ENCODE data around the gene NDUFAB1. TPM values are rescaled to one million over a fixed set of nuclear protein-coding genes. Genes with fewer than 3 reads are reported as not detected.

The NDUFAB1 gene
- total and polyA plus RNA-seq, 2 of the 13 experiments (the other 11 are each of a cell fraction or from before 2014, with no cell fraction given): 221 to 601 TPM

DNA sequence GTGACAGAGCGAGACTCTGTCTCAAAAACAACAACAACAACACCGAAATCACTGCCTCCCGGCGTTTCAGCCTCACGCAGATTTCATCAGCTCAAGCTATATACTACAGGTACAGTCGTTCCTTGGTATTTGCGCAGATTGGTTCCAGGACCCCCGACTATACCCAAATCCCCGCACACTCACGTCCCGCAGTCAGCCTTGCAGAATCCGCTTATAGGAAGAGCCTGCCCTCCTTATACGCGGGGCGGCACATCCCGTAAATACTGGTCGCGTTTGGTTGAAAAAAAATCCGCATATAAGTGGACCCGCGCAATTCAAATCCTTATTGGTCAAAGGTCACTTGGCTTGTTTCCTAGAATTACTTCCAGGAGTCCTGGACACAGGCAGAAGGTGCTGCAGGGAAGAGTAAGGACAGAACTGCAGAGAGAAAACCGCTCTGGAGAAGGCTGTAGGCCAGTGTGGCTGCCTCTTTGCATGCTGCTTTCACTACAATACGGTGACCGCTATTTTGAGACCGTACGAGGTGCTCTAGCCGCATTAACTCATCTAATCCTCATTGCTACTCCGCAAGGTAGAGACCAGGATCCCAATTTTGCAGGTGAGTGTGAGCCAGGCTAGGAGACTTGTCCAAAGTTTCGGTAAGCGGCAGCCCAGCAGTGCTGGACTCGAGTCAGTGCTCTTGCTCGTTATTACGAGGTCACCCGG lies 718 bp downstream of the NDUFAB1 start (continued):
- TF ChIP-seq, protein P1, sequence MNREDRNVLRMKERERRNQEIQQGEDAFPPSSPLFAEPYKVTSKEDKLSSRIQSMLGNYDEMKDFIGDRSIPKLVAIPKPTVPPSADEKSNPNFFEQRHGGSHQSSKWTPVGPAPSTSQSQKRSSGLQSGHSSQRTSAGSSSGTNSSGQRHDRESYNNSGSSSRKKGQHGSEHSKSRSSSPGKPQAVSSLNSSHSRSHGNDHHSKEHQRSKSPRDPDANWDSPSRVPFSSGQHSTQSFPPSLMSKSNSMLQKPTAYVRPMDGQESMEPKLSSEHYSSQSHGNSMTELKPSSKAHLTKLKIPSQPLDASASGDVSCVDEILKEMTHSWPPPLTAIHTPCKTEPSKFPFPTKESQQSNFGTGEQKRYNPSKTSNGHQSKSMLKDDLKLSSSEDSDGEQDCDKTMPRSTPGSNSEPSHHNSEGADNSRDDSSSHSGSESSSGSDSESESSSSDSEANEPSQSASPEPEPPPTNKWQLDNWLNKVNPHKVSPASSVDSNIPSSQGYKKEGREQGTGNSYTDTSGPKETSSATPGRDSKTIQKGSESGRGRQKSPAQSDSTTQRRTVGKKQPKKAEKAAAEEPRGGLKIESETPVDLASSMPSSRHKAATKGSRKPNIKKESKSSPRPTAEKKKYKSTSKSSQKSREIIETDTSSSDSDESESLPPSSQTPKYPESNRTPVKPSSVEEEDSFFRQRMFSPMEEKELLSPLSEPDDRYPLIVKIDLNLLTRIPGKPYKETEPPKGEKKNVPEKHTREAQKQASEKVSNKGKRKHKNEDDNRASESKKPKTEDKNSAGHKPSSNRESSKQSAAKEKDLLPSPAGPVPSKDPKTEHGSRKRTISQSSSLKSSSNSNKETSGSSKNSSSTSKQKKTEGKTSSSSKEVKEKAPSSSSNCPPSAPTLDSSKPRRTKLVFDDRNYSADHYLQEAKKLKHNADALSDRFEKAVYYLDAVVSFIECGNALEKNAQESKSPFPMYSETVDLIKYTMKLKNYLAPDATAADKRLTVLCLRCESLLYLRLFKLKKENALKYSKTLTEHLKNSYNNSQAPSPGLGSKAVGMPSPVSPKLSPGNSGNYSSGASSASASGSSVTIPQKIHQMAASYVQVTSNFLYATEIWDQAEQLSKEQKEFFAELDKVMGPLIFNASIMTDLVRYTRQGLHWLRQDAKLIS (CRISPR knock-in tag; IDR thresholded peaks at IDR 0.05): no peak; the same call in 1 of the 2 replicates
- TF ChIP-seq ZNF256 (CRISPR knock-in tag; conservative IDR thresholded peaks at IDR 0.05) (0 out of 2 replicates have a peak, but pooled peaks have one; percentile 69), NFKBIZ (CRISPR knock-in tag; IDR thresholded peaks at IDR 0.05) (no peak), ZNF724P (CRISPR knock-in tag; IDR thresholded peaks at IDR 0.05; ENCODE audit: borderline replicate concordance) (no peak), ZNF33B (CRISPR knock-in tag; IDR thresholded peaks at IDR 0.05) (no peak), THYN1 (CRISPR knock-in tag; IDR thresholded peaks at IDR 0.05; ENCODE audit: borderline replicate concordance, low read depth) (no peak), ATF7-NPFF (CRISPR knock-in tag; IDR thresholded peaks at IDR 0.05; ENCODE audit: low read depth) (no peak), PAX8 (CRISPR knock-in tag; IDR thresholded peaks at IDR 0.05; ENCODE audit: borderline replicate concordance) (no peak), MEF2D (CRISPR knock-in tag; IDR thresholded peaks at IDR 0.05) (no peak), ZNF230 (CRISPR knock-in tag; IDR thresholded peaks at IDR 0.05) (no peak), MXI1 (IDR thresholded peaks at IDR 0.05; ENCODE audit: borderline replicate concordance, low read depth, low read length) (no peak), MEIS2 (CRISPR knock-in tag; IDR thresholded peaks at IDR 0.05) (peak; percentile 20; the same call in 1 of the 2 replicates), ZNF205 (CRISPR knock-in tag; IDR thresholded peaks at IDR 0.05) (no peak), RBM22 (optimal IDR thresholded peaks at IDR 0.05; ENCODE audit: low read length) (peak; percentile 70), ZNF891 (CRISPR knock-in tag; IDR thresholded peaks at IDR 0.05) (no peak), ZKSCAN5 (CRISPR knock-in tag; IDR thresholded peaks at IDR 0.05) (peak; percentile 17; the same call in 1 of the 2 replicates)
- TF ChIP-seq, protein P2, sequence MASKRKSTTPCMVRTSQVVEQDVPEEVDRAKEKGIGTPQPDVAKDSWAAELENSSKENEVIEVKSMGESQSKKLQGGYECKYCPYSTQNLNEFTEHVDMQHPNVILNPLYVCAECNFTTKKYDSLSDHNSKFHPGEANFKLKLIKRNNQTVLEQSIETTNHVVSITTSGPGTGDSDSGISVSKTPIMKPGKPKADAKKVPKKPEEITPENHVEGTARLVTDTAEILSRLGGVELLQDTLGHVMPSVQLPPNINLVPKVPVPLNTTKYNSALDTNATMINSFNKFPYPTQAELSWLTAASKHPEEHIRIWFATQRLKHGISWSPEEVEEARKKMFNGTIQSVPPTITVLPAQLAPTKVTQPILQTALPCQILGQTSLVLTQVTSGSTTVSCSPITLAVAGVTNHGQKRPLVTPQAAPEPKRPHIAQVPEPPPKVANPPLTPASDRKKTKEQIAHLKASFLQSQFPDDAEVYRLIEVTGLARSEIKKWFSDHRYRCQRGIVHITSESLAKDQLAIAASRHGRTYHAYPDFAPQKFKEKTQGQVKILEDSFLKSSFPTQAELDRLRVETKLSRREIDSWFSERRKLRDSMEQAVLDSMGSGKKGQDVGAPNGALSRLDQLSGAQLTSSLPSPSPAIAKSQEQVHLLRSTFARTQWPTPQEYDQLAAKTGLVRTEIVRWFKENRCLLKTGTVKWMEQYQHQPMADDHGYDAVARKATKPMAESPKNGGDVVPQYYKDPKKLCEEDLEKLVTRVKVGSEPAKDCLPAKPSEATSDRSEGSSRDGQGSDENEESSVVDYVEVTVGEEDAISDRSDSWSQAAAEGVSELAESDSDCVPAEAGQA (IDR thresholded peaks at IDR 0.05; ENCODE audit: low read depth): no peak
- TF ChIP-seq, protein P2 (CRISPR knock-in tag; IDR thresholded peaks at IDR 0.05; ENCODE audit: borderline replicate concordance): no peak
- TF ChIP-seq, protein P3, sequence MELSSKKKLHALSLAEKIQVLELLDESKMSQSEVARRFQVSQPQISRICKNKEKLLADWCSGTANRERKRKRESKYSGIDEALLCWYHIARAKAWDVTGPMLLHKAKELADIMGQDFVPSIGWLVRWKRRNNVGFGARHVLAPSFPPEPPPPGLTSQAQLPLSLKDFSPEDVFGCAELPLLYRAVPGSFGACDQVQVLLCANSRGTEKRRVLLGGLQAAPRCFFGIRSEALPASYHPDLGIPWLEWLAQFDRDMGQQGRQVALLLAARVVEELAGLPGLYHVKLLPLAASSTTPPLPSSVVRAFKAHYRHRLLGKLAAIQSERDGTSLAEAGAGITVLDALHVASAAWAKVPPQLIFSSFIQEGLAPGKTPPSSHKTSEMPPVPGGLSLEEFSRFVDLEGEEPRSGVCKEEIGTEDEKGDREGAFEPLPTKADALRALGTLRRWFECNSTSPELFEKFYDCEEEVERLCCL (CRISPR knock-in tag; IDR thresholded peaks at IDR 0.05; ENCODE audit: borderline replicate concordance): 0 out of 2 replicates have a peak, but pooled peaks have one; percentile 27

Measured in HepG2 (cell line).